ENCODE results near the gene TTC7B. TPM values are rescaled to one million over a fixed set of nuclear protein-coding genes. Genes with fewer than 3 reads are reported as not detected.

Gene TTC7B
- total and polyA plus RNA-seq, 2 of the 13 experiments (the other 11 are each of a cell fraction or from before 2014, with no cell fraction given), result 1.3 to 3.2 TPM

DNA sequence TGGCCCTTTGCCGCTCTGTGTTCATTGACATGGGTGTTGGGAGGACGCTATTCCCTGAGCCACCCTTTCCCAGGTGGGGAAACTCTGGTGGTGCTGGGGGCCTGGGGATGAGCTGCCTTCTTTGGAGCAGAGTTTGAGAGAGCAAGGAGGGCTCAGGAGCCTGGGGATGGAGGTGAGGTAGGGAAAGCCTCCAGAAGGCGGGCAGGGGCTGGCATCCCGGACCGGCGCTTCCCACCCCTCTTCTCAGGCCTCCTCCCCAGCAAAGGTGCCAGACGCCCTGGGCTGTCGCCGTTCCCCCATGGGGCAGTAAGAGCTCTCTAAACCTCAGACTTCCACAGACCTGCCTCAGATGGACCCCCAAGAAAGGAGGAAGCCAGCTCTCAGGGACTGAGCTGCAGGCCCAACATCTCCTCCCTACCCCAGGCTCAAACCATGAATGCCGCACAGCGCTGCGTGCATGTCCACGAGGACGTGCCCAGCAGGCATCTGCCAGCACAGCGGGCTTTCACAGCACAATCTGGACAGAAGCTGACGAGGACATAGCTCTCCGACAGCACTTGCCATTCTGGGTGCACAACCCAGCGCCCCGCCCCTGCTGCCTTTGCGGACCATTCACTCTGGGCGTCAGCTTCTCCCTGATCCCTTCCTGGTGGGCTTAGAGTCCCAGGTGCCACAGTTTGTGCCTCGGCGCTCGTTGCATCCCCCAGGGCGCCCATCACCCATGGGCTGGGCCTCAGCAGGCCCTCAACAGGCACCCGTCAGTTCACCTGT is 14.9 kb upstream of the TTC7B start:
- in situ Hi-C loops (cut with HindIII; ENCODE audit: extremely low pct_ligation_motif_present, low pct_unique_long_range_greater_than_20kb), result no loop called here
- CTCF ChIA-PET (ENCODE audit: low intra/inter-chr PET ratio, low total read pairs), result no interaction called here
- no TSS peak for BruUV-seq (replicated peaks)

More for the DNA sequence above, 14.9 kb upstream of the TTC7B start:
- FAIRE-seq, result no peak
- no peak for ATAC-seq
- Histone ChIP-seq H2AFZ (ENCODE audit: low read length) (no peak overlapping the region), H3K27me3 (ENCODE audit: control insufficient read depth in 1 of 2, insufficient read depth in 2 of 2, low read length in 2 of 2) (peaks cover 0 to 7% of the 10 kb centered on the region in 2 experiments; a peak in 2 of 5 replicates), H3K79me2 (ENCODE audit: insufficient read depth, low read length) (no peaks in the 10 kb centered on the region), H3K4me1 (ENCODE audit: insufficient read depth, low read length) (peaks cover 14% of the 10 kb centered on the region), H3K9ac (ENCODE audit: insufficient read depth, low read depth, low read length) (no peak overlapping the region), H3K4me2 (ENCODE audit: low read depth, low read length) (no peak overlapping the region), H4K20me1 (ENCODE audit: insufficient read depth, low read length) (no peaks in the 10 kb centered on the region), H3K36me3 (replicated peaks in 1 of 2; ENCODE audit: control insufficient read depth in 1 of 2, insufficient read depth in 2 of 2, low read length in 2 of 2) (no peaks in the 10 kb centered on the region), H3K9me3 (ENCODE audit: low read length) (no peaks in the 10 kb centered on the region), H3K27ac (ENCODE audit: extremely low read length, insufficient read depth, low read length) (no peak overlapping the region), H3K4me3 (replicated peaks in 1 of 3; ENCODE audit: insufficient read depth in 1 of 3, low read depth in 2 of 3, low read length in 3 of 3) (no peak overlapping the region)
- WGBS (ENCODE audit: low lambda C conversion rate), result 74% methylated on average over 8 of the region's 26 CpGs
- intact Hi-C loops (cut with micrococcal nuclease; ENCODE audit: unreplicated experiment), result no loop called here
- TF ChIP-seq ZMYM4 (CRISPR knock-in tag; IDR thresholded peaks at IDR 0.05) (no peak), ZNF670 (CRISPR knock-in tag; IDR thresholded peaks at IDR 0.05; ENCODE audit: borderline replicate concordance) (no peak), MEF2D (CRISPR knock-in tag; IDR thresholded peaks at IDR 0.05) (no peak), ZNF264 (CRISPR knock-in tag; IDR thresholded peaks at IDR 0.05) (no peak), ATF7 (IDR thresholded peaks at IDR 0.05) (no peak), ATF7 (CRISPR knock-in tag; IDR thresholded peaks at IDR 0.05) (no peak), YEATS4 (CRISPR knock-in tag; IDR thresholded peaks at IDR 0.05; ENCODE audit: borderline replicate concordance) (no peak)
- TF ChIP-seq, protein P1, sequence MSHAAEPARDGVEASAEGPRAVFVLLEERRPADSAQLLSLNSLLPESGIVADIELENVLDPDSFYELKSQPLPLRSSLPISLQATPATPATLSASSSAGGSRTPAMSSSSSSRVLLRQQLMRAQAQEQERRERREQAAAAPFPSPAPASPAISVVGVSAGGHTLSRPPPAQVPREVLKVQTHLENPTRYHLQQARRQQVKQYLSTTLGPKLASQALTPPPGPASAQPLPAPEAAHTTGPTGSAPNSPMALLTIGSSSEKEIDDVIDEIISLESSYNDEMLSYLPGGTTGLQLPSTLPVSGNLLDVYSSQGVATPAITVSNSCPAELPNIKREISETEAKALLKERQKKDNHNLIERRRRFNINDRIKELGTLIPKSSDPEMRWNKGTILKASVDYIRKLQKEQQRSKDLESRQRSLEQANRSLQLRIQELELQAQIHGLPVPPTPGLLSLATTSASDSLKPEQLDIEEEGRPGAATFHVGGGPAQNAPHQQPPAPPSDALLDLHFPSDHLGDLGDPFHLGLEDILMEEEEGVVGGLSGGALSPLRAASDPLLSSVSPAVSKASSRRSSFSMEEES (CRISPR knock-in tag; IDR thresholded peaks at IDR 0.05), result no peak
- TF ChIP-seq, protein P2, sequence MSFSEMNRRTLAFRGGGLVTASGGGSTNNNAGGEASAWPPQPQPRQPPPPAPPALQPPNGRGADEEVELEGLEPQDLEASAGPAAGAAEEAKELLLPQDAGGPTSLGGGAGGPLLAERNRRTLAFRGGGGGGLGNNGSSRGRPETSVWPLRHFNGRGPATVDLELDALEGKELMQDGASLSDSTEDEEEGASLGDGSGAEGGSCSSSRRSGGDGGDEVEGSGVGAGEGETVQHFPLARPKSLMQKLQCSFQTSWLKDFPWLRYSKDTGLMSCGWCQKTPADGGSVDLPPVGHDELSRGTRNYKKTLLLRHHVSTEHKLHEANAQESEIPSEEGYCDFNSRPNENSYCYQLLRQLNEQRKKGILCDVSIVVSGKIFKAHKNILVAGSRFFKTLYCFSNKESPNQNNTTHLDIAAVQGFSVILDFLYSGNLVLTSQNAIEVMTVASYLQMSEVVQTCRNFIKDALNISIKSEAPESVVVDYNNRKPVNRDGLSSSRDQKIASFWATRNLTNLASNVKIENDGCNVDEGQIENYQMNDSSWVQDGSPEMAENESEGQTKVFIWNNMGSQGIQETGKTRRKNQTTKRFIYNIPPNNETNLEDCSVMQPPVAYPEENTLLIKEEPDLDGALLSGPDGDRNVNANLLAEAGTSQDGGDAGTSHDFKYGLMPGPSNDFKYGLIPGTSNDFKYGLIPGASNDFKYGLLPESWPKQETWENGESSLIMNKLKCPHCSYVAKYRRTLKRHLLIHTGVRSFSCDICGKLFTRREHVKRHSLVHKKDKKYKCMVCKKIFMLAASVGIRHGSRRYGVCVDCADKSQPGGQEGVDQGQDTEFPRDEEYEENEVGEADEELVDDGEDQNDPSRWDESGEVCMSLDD (CRISPR knock-in tag; IDR thresholded peaks at IDR 0.05; ENCODE audit: borderline replicate concordance), result no peak
- TF ChIP-seq, protein P3, sequence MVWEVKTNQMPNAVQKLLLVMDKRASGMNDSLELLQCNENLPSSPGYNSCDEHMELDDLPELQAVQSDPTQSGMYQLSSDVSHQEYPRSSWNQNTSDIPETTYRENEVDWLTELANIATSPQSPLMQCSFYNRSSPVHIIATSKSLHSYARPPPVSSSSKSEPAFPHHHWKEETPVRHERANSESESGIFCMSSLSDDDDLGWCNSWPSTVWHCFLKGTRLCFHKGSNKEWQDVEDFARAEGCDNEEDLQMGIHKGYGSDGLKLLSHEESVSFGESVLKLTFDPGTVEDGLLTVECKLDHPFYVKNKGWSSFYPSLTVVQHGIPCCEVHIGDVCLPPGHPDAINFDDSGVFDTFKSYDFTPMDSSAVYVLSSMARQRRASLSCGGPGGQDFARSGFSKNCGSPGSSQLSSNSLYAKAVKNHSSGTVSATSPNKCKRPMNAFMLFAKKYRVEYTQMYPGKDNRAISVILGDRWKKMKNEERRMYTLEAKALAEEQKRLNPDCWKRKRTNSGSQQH (CRISPR knock-in tag; IDR thresholded peaks at IDR 0.05; ENCODE audit: low read depth), result no peak
- POLR2A ChIA-PET, result interaction anchor here (0.6 kb wide), 1 partner anchor 19 kb away, joined by 3 read pairs; no protein-coding TSS in a partner anchor
- DNase-seq (ENCODE audit: low spot score), result no peak
